Activated naive CD4-positive, alpha-beta T cell (primary cell): ENCODE data around the gene NMRAL1.

Experiments used
- DNase-seq, 4 experiments: peaks; one replicate each; lab custom pipeline; 2025; lab: John Stamatoyannopoulos, UW

NMRAL1 gene

GRCh38 chr16:4426021-4426684, 48.3 kb downstream of the NMRAL1 start:
- DNase-seq, result peak in 1 of 4 experiments; percentile 66

DNA sequence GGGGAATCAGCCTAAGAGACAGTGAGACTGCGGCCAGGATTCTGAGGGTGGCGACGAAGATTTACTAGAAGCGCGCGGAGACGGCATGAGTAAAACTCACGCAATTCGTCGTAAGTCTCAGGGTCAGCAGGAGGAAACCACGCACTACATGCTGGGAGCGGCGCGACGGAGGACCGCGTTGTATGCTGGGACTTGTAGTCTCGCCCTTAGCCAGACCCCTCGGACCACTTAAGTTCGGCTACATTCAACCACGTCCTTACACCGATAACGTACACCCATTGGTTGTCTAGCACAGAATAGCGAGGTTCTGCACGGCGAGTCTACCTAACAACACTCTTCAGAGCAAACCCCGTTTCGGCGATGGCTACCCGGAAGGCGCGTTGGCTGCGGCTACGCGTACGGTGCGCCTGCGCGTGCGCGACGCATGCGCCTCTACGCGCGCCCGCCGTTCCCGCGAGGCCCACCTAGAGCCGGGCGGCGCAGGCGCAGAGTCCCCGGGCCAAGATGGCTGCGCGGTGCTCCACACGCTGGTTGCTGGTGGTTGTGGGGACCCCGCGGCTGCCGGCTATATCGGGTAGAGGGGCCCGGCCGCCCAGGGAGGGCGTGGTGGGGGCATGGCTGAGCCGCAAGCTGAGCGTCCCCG, 48.9 kb downstream of the NMRAL1 start, which contains the start of gene DNAJA3:
TSS of gene DNAJA3 (plus strand) at position 491 of the 643 bp plus-strand sequence. CDS start at position 505, 14 bp downstream.
- peak; percentile 82 to 94 (median 87) for DNase-seq

GRCh38 chr16:4420505-4421105, 53.8 kb downstream of the NMRAL1 start:
- DNase-seq, result no peak

DNA sequence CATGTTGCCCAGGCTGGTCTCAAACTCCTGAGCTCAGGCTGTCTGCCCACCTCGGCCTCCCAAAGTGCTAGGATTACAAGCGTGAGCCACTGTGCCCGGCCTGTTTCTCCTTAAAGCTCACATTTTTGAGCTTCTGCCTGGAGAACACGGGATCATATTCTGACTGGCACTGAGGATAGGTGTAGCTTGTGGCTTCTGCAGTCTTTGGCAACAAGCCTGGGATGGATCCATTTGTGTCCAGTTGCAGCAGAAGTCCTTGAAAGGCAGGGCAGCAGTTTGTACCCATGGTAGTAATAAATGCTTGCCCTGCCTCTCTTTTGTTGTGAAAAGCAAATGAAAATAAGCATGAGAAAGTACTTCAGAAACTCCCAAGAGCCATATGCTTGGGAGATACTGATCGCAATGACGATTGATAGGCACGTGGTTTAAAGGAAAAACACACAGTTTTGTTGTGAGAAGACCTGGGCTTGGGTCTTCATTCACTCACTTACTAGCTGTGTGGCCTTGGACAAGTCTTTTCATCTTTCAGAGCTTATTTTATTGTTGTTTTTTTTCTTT, 54.9 kb downstream of the NMRAL1 start:
- no peak for DNase-seq

DNA sequence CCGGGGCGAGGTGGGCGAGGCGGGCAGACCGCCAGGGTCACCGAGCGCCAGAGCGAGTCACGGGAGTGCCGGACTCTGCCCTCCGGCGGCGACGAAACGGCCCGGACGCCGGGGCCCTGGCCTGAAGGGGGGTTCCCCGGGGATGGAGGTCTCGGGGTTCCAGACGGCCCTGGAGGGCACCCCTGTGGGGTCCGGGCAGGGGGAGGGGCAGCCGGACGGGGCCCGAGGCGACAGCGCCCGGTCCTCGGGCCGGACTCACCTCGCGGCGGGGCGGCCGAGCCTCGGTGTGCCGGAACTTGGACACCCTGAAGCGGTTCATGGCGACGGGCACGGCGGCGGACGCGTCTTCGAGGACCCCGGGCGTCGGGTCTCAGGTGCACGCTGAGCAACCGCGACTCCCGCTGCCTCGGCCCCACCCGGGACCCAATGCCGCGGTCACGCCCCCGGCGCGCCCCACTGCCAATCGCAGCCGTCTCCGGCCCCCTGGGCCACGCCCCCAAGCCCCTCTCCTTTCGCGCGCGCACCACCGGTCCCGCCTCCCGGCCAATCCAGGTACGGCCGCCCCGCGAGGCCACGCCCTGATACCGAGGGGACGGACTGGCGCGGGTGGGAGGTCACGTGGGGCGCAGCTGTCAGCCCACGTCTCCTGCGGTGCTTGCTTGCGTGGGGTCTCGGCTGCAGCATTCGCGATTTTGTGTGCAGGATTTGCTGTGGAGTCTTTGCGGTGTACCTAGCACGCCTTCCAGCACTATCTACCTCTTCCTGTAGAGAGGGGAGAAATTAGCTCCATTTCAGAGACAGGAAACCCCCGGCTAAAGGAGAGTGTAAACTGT, 58.0 kb downstream of the NMRAL1 start, which contains the start of gene CORO7:
TSS of gene CORO7 (minus strand) at position 397 of the 833 bp plus-strand sequence. CDS start at position 319, 78 bp downstream.
- DNase-seq, result peak; percentile 95 to 99 (median 97)

DNA sequence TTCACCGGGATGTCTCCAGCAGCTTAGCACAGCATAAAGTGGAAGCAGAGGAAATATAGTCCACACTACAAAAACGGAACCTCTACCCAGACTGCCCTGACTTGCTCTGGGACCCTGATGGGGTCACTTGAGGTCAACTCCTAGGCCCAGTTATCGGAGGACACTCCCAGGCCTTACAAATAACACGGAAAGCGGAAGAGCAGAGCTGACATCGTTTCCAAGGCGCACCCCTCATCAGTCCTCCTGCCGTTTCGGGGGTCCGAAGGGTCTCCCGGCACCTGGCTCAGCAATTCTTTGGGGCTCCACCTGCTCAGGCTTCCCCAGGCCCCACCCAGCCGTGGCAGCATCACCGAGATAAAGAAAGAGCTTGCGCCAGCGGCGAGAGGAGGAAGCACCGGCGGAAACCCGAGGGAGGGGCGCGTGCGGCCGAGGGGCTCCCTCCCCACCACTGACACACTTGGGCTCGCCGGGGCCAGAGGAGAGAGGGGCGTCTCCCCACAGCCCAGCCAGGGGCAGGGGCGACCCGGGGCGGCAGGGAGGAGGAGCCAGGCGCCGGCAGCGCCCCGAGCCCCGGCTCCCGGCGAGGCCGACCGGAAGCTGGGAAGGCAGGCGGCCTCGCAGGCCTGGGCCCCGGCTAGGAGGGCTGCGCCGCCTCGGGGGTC, 58.8 kb downstream of the NMRAL1 start:
- DNase-seq, result peak in 3 of 4 experiments; percentile 27 to 46 (median 32)

DNA sequence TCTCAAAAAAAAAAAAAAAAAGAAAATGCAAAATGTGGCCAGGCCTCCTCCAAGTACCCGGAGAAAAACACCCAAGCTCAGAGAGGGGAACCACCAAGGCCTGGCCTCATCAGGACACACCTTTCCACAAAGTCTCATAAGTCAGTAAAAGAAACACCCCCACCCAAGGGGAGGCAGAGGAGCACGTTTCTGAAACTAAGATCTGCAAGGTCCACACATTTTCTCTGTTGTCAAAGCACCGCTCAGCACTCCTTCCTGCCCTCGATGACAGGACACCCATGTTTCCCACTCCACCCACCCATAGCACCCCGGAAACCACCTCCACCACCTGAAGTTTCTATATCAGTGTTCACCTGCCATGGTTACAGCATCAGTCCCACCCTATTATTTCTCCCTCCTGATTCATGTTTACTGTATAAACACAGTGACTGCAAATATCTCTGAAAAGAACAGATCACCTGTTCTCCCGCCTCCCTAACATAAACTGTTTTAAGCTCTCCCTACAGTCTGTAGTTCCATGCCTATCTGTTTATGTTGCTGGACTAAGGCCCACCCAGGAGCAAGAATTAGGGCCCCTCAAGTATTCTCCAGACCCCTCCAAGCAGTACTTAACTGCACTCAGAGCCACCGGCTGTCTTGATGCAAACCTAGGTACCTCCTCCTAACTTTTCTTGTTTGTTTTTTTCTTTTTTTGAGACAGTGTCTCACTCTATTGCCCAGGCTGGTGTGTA, 60.1 kb downstream of the NMRAL1 start:
- peak in 2 of 4 experiments; percentile 50 to 51 for DNase-seq

DNA sequence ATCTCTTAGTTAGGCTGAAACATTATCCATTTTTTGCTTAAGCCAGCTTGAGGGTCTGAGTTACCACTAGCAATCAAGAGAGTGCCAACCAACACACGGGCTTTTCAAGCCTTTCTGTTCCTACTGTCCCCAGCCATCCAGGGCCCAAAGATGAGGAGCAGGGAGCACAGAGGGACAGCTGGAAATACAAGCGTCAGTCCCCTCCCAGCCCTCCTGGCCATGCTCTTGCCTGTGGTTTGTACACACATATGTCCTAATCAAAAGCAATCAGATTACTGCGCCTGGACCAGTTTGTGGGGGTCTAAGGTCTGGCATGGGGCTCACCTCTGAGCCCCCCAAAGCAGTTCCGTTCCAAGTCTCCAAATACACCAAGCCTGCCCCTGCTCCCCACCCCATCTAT, 61.6 kb downstream of the NMRAL1 start:
- DNase-seq, result no peak

GRCh38 chr16:4412159-4412558, 62.3 kb downstream of the NMRAL1 start:
- no peak for DNase-seq
